ENCODE data around the gene RAB11FIP3. TPM values are rescaled to one million over a fixed set of nuclear protein-coding genes. Genes with fewer than 3 reads are reported as not detected.
"Not testable (repeated sequence)": the region's sequence is repeated elsewhere in the genome, so short reads cannot be mapped to it uniquely, and the experiment has no call there.

Gene RAB11FIP3, protein sequence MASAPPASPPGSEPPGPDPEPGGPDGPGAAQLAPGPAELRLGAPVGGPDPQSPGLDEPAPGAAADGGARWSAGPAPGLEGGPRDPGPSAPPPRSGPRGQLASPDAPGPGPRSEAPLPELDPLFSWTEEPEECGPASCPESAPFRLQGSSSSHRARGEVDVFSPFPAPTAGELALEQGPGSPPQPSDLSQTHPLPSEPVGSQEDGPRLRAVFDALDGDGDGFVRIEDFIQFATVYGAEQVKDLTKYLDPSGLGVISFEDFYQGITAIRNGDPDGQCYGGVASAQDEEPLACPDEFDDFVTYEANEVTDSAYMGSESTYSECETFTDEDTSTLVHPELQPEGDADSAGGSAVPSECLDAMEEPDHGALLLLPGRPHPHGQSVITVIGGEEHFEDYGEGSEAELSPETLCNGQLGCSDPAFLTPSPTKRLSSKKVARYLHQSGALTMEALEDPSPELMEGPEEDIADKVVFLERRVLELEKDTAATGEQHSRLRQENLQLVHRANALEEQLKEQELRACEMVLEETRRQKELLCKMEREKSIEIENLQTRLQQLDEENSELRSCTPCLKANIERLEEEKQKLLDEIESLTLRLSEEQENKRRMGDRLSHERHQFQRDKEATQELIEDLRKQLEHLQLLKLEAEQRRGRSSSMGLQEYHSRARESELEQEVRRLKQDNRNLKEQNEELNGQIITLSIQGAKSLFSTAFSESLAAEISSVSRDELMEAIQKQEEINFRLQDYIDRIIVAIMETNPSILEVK
- 10 to 100 TPM; 18.7 to 20.4 TPM for total RNA-seq

GRCh38 chr16:425082-425718 is at the start of gene RAB11FIP3:
Gene RAB11FIP3, plus strand, starts transcription at chr16:425649. Its CDS starts 358 bp downstream, at chr16:426007.
- peak within 1 kb of the TSS; percentile 84 for H3K27ac Mint-ChIP-seq
- ChIA-PET CTCF (interaction anchor here (1.6 to 2.5 kb wide), 2 partner anchors 24 to 33 kb away, joined by 7 to 11 read pairs; partner anchors contain the start of gene DECR2), POLR2A (interaction anchor here (0.8 to 1.6 kb wide), 5 partner anchors 24 to 164 kb away, joined by 3 to 6 read pairs (median 4); partner anchors contain the start of gene DECR2)
- DNase-seq (peak; percentile 88), ATAC-seq (peak; percentile 94)
- peak within 1 kb of the TSS; percentile 79 for H3K4me3 Mint-ChIP-seq
- no peaks in the 10 kb centered on the region for H3K27me3 Mint-ChIP-seq
- H3K4me1 Mint-ChIP-seq (ENCODE audit: low read depth) = peaks cover 27% of the 10 kb centered on the region
- peaks cover 6% of the 10 kb centered on the region for H3K36me3 Mint-ChIP-seq (ENCODE audit: low read depth)
- TF ChIP-seq, protein P1, sequence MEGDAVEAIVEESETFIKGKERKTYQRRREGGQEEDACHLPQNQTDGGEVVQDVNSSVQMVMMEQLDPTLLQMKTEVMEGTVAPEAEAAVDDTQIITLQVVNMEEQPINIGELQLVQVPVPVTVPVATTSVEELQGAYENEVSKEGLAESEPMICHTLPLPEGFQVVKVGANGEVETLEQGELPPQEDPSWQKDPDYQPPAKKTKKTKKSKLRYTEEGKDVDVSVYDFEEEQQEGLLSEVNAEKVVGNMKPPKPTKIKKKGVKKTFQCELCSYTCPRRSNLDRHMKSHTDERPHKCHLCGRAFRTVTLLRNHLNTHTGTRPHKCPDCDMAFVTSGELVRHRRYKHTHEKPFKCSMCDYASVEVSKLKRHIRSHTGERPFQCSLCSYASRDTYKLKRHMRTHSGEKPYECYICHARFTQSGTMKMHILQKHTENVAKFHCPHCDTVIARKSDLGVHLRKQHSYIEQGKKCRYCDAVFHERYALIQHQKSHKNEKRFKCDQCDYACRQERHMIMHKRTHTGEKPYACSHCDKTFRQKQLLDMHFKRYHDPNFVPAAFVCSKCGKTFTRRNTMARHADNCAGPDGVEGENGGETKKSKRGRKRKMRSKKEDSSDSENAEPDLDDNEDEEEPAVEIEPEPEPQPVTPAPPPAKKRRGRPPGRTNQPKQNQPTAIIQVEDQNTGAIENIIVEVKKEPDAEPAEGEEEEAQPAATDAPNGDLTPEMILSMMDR (IDR thresholded peaks at IDR 0.05) = no peak
- H3K9me3 Mint-ChIP-seq = no peaks in the 10 kb centered on the region
- intact Hi-C loops (cut with micrococcal nuclease) = no loop called here

DNA sequence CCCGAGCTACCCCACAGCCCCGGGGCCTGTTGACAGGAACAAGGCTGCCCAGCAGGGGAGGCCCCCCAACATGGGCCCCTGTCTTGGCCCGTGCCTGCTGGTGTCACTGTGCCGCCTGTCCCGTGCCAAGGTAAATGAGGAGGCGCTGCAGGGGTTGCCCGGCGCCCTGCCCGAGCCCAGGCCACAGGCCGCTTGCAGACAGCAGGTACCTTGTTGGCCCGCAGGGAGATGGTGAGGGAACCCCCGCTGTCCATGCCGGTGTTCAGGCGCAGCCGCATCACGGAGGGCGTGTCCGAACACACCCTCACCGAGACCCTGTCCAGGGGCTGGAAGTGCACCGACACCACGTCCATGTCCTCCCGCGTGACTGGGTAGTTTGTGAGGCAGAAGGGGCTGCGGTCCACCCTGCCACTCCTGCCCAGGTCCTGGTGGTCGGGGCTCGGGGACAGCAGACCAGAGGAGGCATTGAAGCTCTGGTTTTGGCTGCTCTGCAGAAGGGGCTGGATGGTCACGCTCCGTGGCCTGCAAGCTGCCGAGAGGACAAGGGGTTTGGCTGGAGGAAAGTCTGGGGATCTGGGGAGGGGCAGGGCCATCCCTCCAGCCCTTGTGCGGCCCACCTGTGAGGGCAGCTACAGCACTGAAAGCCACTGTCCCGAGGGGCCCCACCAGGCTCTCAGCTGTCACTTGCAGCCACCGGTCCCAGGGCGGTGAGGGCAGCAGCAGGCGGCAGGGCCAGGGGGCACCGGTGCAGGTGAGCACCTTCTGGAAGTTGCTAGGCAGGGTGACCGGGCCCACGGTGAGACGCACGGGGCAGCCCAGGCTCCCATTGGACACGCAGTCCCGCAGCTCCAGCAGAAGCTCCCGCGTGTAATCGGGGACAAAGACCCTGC is 49.3 kb upstream of the RAB11FIP3 start:
- POLR2A ChIA-PET = no interaction called here
- CTCF ChIA-PET = no interaction called here
- intact Hi-C loops (cut with micrococcal nuclease) = no loop called here

GRCh38 chr16:376817-377418 is 48.5 kb upstream of the RAB11FIP3 start:
- Mint-ChIP-seq H3K27me3 (no peaks in the 10 kb centered on the region), H3K36me3 (ENCODE audit: low read depth) (no peaks in the 10 kb centered on the region), H3K27ac (no peak overlapping the region), H3K4me1 (ENCODE audit: low read depth) (peaks cover 10% of the 10 kb centered on the region), H3K9me3 (no peaks in the 10 kb centered on the region), H3K4me3 (no peak overlapping the region)
- intact Hi-C loops (cut with micrococcal nuclease) = no loop called here
- no peak for DNase-seq
- ATAC-seq = no peak
- CTCF ChIA-PET = no interaction called here
- TF ChIP-seq, protein P1 (IDR thresholded peaks at IDR 0.05) = no peak
- POLR2A ChIA-PET = no interaction called here

More for the DNA sequence above, 49.3 kb upstream of the RAB11FIP3 start:
- ATAC-seq = no peak
- no peaks in the 10 kb centered on the region for H3K36me3 Mint-ChIP-seq (ENCODE audit: low read depth)
- H3K4me3 Mint-ChIP-seq = no peak overlapping the region
- DNase-seq = no peak
- H3K27me3 Mint-ChIP-seq = no peaks in the 10 kb centered on the region
- peaks cover 10% of the 10 kb centered on the region for H3K4me1 Mint-ChIP-seq (ENCODE audit: low read depth)
- H3K27ac Mint-ChIP-seq = no peak overlapping the region
- H3K9me3 Mint-ChIP-seq = no peaks in the 10 kb centered on the region
- TF ChIP-seq, protein P1 (IDR thresholded peaks at IDR 0.05) = no peak

- ATAC-seq (no peak), DNase-seq (no peak)
- H3K4me3 Mint-ChIP-seq = no peak overlapping the region
- no peak overlapping the region for H3K27ac Mint-ChIP-seq
- no peaks in the 10 kb centered on the region for H3K36me3 Mint-ChIP-seq (ENCODE audit: low read depth)
- peaks cover 12% of the 10 kb centered on the region for H3K4me1 Mint-ChIP-seq (ENCODE audit: low read depth)
- no peaks in the 10 kb centered on the region for H3K27me3 Mint-ChIP-seq
- CTCF ChIA-PET = no interaction called here
- intact Hi-C loops (cut with micrococcal nuclease) = no loop called here
- TF ChIP-seq, protein P1 (IDR thresholded peaks at IDR 0.05) = no peak
- no peaks in the 10 kb centered on the region for H3K9me3 Mint-ChIP-seq
- POLR2A ChIA-PET = no interaction called here
These were observed 48.0 kb upstream of the RAB11FIP3 start for GRCh38 chr16:377419-377951.

- H3K36me3 Mint-ChIP-seq (ENCODE audit: low read depth); DNase-seq; POLR2A ChIA-PET; CTCF ChIA-PET; ATAC-seq; H3K9me3 Mint-ChIP-seq; H3K27me3 Mint-ChIP-seq; H3K4me3 Mint-ChIP-seq; H3K27ac Mint-ChIP-seq; intact Hi-C loops (cut with micrococcal nuclease): not testable (repeated sequence)
- peaks cover 18% of the 10 kb centered on the region for H3K4me1 Mint-ChIP-seq (ENCODE audit: low read depth)
These were observed 47.2 kb upstream of the RAB11FIP3 start for GRCh38 chr16:378113-378820.

All from activated CD8-positive, alpha-beta T cell treated with anti-CD3 and anti-CD28 coated beads for 36 hours (primary cell).